GM18951 (cell line): ENCODE results near the gene XAF1.
A peak's percentile ranks its signal among the peaks of the same experiment; 100 is the strongest.

Source experiments
- POLR2A ChIP-seq: IDR thresholded peaks from 4 replicates; pipeline ENCODE4 v1.6.1; 2011; ENCODE audit warnings: mild to moderate bottlenecking; ENCODE audit not compliant: insufficient read length, insufficient read depth; ENCODE audit errors: extremely low read depth
- in situ Hi-C: fragments of 300-500 bp; cut with MboI; formaldehyde crosslinking; loops from one replicate; pipeline ENCODE4 v1.12.0; 2022; ENCODE audit warnings: low sequenced_read_pairs, mixed read lengths, inconsistent platforms; ENCODE audit not compliant: unreplicated experiment

XAF1 gene, protein sequence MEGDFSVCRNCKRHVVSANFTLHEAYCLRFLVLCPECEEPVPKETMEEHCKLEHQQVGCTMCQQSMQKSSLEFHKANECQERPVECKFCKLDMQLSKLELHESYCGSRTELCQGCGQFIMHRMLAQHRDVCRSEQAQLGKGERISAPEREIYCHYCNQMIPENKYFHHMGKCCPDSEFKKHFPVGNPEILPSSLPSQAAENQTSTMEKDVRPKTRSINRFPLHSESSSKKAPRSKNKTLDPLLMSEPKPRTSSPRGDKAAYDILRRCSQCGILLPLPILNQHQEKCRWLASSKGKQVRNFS

DNA sequence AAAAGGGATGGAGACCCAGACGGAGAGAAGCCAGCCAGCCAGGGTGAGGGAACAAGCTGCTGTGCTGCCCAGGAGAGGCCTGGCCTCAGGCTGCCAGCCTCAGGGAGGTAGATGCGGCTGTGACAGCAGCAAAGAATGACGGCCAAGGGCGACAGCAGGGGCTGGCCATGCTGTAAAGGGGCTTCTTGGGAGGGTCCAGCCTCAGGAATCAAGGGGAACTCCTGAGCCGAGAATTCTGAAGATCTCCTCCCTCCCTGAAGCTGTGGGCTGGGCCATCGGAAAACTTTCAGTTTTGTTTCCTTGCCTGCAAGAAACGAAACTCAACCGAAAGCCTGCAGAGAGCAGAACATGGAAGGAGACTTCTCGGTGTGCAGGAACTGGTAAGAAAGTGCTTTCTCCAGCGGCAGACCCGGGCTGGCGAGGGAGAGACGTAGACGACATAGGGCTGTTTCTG is at the start of gene XAF1:
Gene XAF1 (plus strand): TSS at position 316 of the 454 bp plus-strand sequence. CDS start 33 bp downstream, at position 349.
- peak; percentile 69 for TF ChIP-seq POLR2A
- in situ Hi-C loops = no loop called here

DNA sequence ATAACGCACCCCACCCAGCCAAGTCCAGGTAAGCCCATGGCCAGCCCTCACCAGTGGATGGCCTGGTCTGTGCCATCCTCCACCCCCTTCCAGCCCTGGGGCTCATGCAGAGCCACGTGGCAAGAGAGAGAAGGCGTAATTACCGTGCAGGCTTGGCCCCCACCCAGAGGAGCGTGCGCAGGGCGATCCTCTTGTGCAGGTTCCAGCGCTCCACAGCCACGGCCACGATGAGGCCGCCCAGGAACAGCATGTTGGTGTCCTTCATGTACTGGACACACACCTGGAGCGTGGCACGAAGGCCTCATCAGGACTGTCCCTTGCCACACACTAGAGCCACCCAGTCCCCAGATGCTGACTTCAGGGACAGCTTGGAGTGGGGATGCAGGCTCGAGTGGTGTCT is 49.3 kb upstream of the XAF1 start:
- no peak for TF ChIP-seq POLR2A
- in situ Hi-C loops = no loop called here

DNA sequence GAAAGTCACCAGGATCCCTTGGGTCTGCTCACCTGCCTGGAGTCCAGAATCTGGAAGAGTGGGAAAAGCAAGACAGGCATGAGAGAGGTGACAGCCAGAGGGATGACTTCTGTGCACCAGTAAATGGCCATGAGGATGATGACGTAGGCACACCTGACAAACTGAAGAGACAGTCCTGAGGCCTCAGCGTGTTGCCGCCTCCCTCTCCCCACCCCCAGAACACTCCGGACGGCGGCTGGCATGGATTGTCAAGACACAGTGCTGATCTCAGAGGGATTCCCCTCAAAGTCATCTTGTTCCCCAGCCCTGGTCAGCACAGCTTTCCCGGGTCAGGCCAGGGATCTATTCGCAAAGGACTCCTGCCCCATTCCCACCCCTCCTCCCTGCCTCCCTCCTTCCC is 48.9 kb upstream of the XAF1 start:
- in situ Hi-C loops = no loop called here
- no peak for TF ChIP-seq POLR2A

DNA sequence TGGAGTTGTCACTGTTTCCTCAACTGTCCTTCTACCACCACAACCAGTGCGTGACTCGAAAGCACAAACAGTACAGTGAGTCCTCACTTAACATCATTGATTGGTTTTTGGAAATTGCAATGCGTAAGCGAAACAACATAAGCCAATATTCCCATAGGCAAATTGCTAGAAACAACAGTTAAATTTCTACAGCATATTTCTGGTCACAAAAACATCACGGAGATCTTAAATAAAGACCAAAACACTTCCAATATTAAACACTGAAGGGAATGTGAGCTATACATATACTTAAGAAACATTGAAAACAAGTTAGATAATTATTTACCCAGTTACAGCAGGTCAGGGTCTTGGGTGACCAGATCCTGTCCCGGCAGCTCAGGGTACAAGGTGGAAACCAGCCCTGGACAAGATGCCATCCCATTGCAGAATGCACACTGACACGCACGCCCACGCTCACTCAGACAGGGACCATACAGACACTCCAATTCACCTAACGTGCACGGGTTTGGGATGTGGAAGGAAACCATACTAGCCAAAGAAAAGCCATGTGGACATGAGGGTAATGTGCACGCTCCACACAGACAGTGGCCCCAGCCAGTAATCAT is 47.4 kb upstream of the XAF1 start:
- in situ Hi-C loops = no loop called here
- TF ChIP-seq POLR2A = no peak

DNA sequence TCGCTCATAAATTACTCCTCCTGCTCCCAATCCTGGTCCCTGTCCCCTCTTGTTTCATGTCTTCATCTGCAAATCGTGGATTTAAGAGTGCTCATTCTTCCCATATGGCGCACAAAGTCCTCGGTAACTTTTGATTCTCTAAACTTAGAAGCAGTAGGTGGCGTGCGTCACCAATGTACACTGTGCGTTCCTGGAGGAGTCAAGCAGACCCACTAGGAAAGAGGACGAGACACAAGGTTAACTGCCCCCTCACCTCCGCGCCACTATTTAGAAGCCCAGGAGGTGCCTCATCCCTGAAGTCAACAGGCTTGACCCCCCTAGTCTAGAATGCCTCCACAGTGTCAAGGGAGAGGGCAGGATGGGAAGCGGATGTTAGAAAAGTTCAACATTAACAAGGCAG is 45.5 kb upstream of the XAF1 start:
- in situ Hi-C loops = no loop called here

DNA sequence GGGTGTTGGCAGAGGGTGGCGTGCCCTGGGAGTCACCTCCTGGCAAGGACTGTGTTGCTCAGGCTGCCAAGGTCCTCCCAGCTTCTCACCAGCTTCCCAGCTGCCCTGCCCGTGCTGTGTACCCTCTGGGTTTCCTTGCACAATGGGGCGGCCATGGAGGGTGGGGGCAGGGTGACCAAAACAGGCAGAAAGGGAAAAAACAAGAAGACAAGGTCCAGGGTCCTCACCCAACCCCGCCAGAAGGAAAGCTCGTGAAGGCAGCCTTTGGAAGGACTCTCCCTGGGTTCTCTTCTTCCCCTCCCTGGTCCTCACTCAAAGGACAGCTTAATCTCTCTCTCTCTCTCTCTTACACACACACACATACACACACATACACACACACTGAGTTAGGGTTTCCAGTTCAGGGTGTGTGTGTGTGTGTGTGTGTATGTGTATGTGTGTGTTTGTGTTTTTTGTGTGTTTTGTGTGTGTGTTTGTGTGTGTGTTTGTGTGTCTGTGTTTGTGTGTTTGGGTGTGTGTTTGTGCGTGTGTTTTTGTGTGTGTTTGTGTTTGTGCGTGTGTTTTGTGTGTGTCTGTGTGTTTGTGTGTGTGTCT is 44.7 kb upstream of the XAF1 start:
- no peak for TF ChIP-seq POLR2A
- in situ Hi-C loops = no loop called here

More for the DNA sequence above, 45.5 kb upstream of the XAF1 start:
- TF ChIP-seq POLR2A = no peak

DNA sequence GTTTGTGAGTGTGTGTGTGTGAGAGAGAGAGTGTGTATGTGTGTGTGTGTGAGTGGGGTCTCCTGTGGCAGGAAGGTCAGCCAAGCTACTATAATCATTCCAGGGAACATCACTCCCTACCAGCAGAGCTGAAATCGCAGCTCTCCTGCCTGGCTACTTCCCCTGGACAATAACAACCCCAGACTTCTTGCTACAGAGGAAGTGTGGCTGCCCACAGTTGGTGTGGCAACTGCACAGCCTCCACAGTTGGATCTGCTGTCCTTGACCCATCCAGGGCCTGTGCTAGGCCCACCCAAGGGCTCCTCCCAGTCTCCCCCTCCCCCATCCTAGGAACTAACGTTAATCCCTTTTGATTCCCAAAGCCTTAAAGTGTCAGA is 44.2 kb upstream of the XAF1 start:
- in situ Hi-C loops = no loop called here
- TF ChIP-seq POLR2A = no peak

DNA sequence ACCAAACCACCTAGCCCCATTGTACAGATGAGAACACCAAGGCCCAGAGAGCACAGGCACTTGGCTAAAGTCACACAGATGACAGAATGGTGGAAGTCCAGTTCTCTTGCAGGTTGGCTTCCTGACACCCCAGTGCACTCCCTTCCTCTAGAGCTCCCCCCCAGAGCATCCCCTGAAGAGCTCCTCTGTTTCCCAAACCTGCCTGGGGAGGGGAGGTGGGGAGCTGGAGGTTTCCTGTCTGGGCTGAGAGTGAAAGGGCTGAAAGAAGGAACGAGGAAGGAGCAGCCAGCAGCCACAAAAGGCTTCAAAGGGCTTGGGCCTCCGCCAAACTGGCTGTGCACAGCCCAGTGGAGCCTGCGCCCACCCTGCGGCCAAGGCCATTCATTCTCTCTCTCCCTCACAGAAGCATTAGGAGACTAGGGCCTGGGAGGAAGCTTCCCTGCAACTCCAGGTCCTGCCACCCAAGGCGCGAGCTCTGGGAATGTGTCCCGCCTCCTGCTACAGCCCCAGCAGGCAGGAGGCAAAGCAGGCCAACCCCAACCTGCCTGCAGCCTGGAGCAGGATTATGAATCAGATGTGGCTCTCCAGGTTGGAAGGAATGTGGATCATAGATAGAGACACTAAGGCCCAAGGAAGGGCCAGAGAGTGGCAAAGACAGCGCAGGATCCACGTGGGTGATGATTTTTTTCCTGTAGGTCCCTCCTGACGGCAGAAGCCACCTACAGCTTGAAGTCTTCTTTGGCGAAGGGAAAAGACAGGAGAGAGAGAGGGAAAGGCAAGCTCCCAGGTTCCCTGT is 43.6 kb upstream of the XAF1 start:
- in situ Hi-C loops = no loop called here
- no peak for TF ChIP-seq POLR2A

DNA sequence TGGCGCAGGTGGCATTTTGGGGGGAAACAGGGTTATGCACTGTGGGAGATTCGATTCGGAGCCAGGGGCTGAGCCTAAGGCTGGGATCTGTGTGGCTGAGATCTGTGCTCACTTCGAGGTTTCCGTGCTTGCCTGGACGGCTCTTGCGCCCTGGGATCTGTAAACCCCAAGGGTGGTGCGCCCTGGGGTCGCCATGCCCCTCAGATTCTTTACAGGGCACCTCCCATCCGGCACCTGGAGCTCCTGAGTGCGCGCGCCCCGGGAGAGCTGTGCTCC is 43.1 kb upstream of the XAF1 start:
- in situ Hi-C loops = no loop called here
- TF ChIP-seq POLR2A = no peak

DNA sequence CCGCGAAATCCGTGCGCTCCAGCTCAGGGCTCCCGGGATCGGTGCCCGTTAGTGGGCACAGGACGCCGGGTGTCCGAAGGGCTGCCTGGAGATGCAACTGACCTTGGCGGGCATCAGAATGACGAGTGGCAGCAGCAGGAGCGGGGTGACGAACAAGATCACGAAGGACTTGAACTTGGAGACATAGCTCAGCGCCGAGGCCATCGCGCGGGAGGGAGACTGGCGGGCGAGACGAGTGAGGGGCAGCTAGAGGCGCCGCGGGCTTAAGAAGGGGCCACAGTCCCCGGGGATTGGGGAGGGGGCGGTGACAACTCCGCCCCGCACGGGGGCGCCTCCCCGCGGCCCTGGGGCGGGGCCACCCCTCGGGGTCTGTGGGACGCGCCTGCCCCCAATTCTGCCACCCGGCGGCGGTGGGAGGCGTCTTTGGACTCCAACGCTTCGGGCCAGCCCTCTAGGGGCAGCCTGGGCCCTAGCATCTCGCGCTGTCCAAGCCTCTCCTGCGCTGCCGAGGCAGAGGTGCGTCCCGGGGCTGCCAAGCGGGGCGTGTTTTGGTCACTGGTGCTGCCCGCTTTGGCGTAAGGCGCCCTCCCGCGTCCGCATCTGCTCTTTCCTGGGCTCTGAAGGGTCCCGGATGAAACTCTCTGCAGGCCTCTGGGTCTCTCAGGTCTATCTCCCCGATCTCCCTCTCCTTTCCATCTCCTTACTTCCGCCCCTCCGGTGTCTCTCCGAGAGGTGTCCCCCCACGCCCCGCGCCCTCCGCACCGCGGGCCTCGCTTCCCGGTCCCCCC is 42.5 kb upstream of the XAF1 start, which contains the start of gene SLC13A5:
Gene SLC13A5 (minus strand): TSS at position 240 of the 788 bp plus-strand sequence. CDS start 36 bp downstream, at position 204.
- no peak for TF ChIP-seq POLR2A
- in situ Hi-C loops = no loop called here

DNA sequence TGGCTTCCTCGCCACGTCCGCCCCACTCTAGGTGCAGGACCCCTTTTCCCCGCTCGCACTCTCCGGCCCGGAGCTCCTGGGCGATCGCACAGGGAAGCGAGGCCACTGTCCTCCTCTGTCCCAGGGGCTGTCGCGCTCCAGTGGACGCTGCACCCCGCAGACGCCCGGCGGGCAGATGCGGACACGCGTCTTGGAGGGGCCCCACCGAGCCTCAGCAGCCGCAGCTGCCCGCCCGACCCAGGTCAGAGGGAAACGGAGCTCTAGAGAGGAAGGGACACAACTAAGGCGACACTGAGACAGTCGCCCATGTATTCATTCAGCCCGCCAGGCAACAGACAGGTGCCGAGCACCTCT is 42.0 kb upstream of the XAF1 start:
- in situ Hi-C loops = no loop called here
- TF ChIP-seq POLR2A = no peak

DNA sequence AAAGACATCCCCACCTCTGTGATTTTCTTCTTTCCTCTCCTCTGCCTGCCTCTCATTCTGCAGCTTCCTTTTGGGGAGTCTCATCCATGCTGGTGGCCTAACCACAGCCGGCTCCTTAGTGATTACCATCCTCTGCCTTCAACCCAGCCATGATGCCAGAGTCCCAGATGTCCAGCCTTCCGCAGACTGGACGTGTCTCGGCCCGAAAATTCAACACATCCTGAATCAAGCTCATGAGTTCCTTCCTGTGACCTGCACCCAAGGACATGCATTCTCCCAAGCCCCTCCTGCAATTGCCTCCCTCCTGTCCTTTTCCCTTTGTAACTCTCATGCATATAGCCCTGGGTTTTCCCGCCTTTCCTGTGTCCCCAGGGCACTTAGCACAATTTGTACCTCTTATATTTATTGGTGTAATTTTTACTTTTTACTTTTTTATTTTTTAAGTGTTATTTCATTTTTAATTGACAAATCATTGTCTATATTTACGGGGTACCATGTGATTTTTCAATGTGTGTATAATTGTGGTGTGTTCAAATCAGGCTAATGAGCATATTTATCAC is 41.5 kb upstream of the XAF1 start:
- no peak for TF ChIP-seq POLR2A
- in situ Hi-C loops = no loop called here
